HepG2 (cell line): Measurements from ENCODE around the gene MYH9. TPM values are rescaled to one million over a fixed set of nuclear protein-coding genes. Genes with fewer than 3 reads are reported as not detected.

Experiments
- ELF4 ChIP-seq: sonication (generic); formaldehyde crosslinking; IDR thresholded peaks from 2 replicates; pipeline ENCODE4 v1.5.0; 2020; ENCODE audit warnings: missing genetic modification reagents, mild to moderate bottlenecking, moderate library complexity, borderline replicate concordance
- HDAC1 ChIP-seq: sonication (generic); formaldehyde crosslinking; IDR thresholded peaks from 2 replicates; pipeline ENCODE4 v1.5.1; 2020; ENCODE audit warnings: mild to moderate bottlenecking, missing genetic modification reagents
- MTA3 ChIP-seq: sonication (generic); formaldehyde crosslinking; IDR thresholded peaks from 2 replicates; pipeline ENCODE4 v1.4.0; 2020; ENCODE audit warnings: missing genetic modification reagents
- NFIB ChIP-seq: sonication (generic); formaldehyde crosslinking; IDR thresholded peaks from 2 replicates; pipeline ENCODE4 v1.9.0; 2021; ENCODE audit warnings: missing genetic modification reagents, mild to moderate bottlenecking, borderline replicate concordance
- POLR2G ChIP-seq: fragments of 200-400 bp; formaldehyde crosslinking; IDR thresholded peaks from 2 replicates; pipeline ENCODE4 v1.6.1; 2018; ENCODE audit warnings: mild to moderate bottlenecking, low read depth, low read length, moderate library complexity
- ZNF354B ChIP-seq: sonication (generic); formaldehyde crosslinking; IDR thresholded peaks from 2 replicates; pipeline ENCODE4 v1.8.0; 2022; ENCODE audit warnings: mild to moderate bottlenecking, missing genetic modification reagents
- polyA plus RNA-seq, 8 experiments: library from polyadenylated mRNA; depleted of rRNA in 3 of 8; stranded (reverse) in 7 of 8; unstranded in 1 of 8; fragments of >200 nt; fragmentation: Illumina TruSeq in 4 of 8; extraction: Trizol in 4 of 8; gene quantifications; 2 replicates each; pipeline versions ENCODE4 v1.2.1 to v1.2.3, GENCODE V29; 2011 to 2016; ENCODE audit warnings: low read depth in 4 of 8, missing spikeins in 1 of 8, mixed read lengths in 1 of 8; ENCODE audit not compliant: insufficient read depth in 1 of 8
- total RNA-seq, 5 experiments: library from RNA; depleted of rRNA; stranded (reverse); fragments of >200 nt; fragmentation: Illumina TruSeq; extraction: Trizol; gene quantifications; 2 replicates each; pipeline ENCODE4 v1.2.3, GENCODE V29; 2016; ENCODE audit warnings: low read depth in 1 of 5
- TF ChIP-seq, protein P1 (sequence below): sonication (generic); IDR thresholded peaks from 2 replicates; pipeline ENCODE4 v1.6.1; 2016; ENCODE audit warnings: low read depth, borderline replicate concordance
- TF ChIP-seq, protein P2 (sequence below): sonication (generic); formaldehyde crosslinking; IDR thresholded peaks from 2 replicates; pipeline ENCODE4 v1.4.0; 2020; ENCODE audit warnings: missing genetic modification reagents, borderline replicate concordance
- TF ChIP-seq, protein P3 (sequence below): sonication (generic); formaldehyde crosslinking; IDR thresholded peaks from 2 replicates; pipeline ENCODE4 v1.4.0; 2020; ENCODE audit warnings: missing genetic modification reagents, mild to moderate bottlenecking, borderline replicate concordance
- TF ChIP-seq, protein P4 (sequence below): sonication (generic); formaldehyde crosslinking; IDR thresholded peaks from 2 replicates; pipeline ENCODE4 v1.8.1; 2023; ENCODE audit warnings: mild to moderate bottlenecking, missing genetic modification reagents
- TF ChIP-seq, protein P5 (sequence below): sonication (generic); formaldehyde crosslinking; IDR thresholded peaks from 2 replicates; pipeline ENCODE4 v1.5.1; 2020; ENCODE audit warnings: mild to moderate bottlenecking, missing genetic modification reagents
- TF ChIP-seq, protein P6 (sequence below): sonication (generic); formaldehyde crosslinking; IDR thresholded peaks from 2 replicates; pipeline ENCODE4 v1.4.0; 2020; ENCODE audit warnings: mild to moderate bottlenecking, missing genetic modification reagents
- TF ChIP-seq, protein P7 (sequence below): sonication (generic); formaldehyde crosslinking; IDR thresholded peaks from 2 replicates; pipeline ENCODE4 v1.5.1; 2020; ENCODE audit warnings: missing genetic modification reagents, mild to moderate bottlenecking, borderline replicate concordance

The MYH9 gene
- total and polyA plus RNA-seq, 2 of the 13 experiments (the other 11 are each of a cell fraction or from before 2014, with no cell fraction given): 50.7 to 98.5 TPM

DNA sequence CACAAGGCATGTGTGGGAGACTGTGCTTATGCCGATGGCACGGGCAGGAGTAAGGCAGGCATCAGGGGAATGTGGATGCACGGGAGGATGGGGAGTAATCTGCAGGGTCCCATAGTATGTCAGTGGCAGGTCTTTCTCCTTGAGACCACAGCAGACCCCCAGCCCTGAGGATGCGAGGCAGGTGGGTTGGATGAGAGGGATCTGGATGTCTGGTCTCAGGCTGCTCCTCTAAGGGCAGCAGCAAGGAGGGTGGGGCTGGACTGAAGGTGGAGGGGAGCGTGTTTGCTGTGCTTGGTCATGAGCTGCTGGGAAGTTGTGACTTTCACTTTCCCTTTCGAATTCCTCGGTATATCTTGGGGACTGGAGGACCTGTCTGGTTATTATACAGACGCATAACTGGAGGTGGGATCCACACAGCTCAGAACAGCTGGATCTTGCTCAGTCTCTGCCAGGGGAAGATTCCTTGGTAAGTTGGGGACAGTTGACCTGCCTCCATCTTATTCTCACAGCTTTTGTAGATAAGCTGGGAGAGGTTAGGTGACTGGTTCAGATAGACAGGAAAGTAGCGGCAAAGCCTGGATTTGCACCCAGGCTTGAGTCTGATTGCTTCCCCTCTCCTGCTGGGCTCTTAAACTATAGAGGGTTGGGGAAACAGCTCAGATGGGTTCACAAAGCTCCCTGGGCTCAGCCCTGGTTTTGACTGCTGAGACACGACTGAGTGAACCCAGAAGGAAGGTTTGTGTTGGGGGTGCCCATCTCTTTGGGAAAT lies 134.8 kb downstream of the MYH9 start, which contains the start of gene APOL1 (continued):
- TF ChIP-seq HDAC1 (CRISPR knock-in tag) (no peak), MTA3 (CRISPR knock-in tag) (no peak), ZNF354B (CRISPR knock-in tag) (no peak), NFIB (CRISPR knock-in tag) (no peak), ELF4 (CRISPR knock-in tag) (no peak), POLR2G (peak; percentile 63)
- TF ChIP-seq, protein P1, sequence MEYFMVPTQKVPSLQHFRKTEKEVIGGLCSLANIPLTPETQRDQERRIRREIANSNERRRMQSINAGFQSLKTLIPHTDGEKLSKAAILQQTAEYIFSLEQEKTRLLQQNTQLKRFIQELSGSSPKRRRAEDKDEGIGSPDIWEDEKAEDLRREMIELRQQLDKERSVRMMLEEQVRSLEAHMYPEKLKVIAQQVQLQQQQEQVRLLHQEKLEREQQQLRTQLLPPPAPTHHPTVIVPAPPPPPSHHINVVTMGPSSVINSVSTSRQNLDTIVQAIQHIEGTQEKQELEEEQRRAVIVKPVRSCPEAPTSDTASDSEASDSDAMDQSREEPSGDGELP: no peak
- TF ChIP-seq, protein P2, sequence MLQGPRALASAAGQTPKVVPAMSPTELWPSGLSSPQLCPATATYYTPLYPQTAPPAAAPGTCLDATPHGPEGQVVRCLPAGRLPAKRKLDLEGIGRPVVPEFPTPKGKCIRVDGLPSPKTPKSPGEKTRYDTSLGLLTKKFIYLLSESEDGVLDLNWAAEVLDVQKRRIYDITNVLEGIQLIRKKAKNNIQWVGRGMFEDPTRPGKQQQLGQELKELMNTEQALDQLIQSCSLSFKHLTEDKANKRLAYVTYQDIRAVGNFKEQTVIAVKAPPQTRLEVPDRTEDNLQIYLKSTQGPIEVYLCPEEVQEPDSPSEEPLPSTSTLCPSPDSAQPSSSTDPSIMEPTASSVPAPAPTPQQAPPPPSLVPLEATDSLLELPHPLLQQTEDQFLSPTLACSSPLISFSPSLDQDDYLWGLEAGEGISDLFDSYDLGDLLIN: no peak
- TF ChIP-seq, protein P3, sequence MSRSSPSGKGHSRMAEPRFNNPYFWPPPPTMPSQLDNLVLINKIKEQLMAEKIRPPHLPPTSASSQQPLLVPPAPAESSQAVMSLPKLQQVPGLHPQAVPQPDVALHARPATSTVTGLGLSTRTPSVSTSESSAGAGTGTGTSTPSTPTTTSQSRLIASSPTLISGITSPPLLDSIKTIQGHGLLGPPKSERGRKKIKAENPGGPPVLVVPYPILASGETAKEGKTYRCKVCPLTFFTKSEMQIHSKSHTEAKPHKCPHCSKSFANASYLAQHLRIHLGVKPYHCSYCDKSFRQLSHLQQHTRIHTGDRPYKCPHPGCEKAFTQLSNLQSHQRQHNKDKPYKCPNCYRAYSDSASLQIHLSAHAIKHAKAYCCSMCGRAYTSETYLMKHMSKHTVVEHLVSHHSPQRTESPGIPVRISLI (CRISPR knock-in tag): no peak
- TF ChIP-seq, protein P4, sequence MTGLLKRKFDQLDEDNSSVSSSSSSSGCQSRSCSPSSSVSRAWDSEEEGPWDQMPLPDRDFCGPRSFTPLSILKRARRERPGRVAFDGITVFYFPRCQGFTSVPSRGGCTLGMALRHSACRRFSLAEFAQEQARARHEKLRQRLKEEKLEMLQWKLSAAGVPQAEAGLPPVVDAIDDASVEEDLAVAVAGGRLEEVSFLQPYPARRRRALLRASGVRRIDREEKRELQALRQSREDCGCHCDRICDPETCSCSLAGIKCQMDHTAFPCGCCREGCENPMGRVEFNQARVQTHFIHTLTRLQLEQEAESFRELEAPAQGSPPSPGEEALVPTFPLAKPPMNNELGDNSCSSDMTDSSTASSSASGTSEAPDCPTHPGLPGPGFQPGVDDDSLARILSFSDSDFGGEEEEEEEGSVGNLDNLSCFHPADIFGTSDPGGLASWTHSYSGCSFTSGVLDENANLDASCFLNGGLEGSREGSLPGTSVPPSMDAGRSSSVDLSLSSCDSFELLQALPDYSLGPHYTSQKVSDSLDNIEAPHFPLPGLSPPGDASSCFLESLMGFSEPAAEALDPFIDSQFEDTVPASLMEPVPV: 0 out of 2 replicates have a peak, but pooled peaks have one; percentile 30
- TF ChIP-seq, protein P5, sequence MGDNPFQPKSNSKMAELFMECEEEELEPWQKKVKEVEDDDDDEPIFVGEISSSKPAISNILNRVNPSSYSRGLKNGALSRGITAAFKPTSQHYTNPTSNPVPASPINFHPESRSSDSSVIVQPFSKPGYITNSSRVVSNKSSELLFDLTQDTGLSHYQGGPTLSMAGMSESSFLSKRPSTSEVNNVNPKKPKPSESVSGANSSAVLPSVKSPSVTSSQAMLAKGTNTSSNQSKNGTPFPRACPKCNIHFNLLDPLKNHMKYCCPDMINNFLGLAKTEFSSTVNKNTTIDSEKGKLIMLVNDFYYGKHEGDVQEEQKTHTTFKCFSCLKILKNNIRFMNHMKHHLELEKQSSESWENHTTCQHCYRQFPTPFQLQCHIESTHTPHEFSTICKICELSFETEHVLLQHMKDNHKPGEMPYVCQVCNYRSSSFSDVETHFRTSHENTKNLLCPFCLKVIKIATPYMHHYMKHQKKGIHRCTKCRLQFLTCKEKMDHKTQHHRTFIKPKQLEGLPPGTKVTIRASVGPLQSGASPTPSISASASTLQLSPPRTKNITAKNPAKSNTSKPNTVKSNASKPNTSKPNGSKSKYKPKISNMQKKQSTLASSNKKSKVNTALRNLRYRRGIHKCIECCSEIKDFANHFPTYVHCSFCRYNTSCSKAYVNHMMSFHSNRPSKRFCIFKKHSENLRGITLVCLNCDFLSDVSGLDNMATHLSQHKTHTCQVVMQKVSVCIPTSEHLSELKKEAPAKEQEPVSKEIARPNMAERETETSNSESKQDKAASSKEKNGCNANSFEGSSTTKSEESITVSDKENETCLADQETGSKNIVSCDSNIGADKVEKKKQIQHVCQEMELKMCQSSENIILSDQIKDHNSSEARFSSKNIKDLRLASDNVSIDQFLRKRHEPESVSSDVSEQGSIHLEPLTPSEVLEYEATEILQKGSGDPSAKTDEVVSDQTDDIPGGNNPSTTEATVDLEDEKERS (CRISPR knock-in tag): no peak
- TF ChIP-seq, protein P6, sequence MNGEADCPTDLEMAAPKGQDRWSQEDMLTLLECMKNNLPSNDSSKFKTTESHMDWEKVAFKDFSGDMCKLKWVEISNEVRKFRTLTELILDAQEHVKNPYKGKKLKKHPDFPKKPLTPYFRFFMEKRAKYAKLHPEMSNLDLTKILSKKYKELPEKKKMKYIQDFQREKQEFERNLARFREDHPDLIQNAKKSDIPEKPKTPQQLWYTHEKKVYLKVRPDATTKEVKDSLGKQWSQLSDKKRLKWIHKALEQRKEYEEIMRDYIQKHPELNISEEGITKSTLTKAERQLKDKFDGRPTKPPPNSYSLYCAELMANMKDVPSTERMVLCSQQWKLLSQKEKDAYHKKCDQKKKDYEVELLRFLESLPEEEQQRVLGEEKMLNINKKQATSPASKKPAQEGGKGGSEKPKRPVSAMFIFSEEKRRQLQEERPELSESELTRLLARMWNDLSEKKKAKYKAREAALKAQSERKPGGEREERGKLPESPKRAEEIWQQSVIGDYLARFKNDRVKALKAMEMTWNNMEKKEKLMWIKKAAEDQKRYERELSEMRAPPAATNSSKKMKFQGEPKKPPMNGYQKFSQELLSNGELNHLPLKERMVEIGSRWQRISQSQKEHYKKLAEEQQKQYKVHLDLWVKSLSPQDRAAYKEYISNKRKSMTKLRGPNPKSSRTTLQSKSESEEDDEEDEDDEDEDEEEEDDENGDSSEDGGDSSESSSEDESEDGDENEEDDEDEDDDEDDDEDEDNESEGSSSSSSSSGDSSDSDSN: no peak
- TF ChIP-seq, protein P7, sequence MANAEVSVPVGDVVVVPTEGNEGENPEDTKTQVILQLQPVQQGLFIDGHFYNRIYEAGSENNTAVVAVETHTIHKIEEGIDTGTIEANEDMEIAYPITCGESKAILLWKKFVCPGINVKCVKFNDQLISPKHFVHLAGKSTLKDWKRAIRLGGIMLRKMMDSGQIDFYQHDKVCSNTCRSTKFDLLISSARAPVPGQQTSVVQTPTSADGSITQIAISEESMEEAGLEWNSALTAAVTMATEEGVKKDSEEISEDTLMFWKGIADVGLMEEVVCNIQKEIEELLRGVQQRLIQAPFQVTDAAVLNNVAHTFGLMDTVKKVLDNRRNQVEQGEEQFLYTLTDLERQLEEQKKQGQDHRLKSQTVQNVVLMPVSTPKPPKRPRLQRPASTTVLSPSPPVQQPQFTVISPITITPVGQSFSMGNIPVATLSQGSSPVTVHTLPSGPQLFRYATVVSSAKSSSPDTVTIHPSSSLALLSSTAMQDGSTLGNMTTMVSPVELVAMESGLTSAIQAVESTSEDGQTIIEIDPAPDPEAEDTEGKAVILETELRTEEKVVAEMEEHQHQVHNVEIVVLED (CRISPR knock-in tag): 0 out of 2 replicates have a peak, but pooled peaks have one; percentile 13
